ENCODE data around the gene CRISP2.
"Not testable (repeated sequence)": the region's sequence is repeated elsewhere in the genome, so short reads cannot be mapped to it uniquely, and the experiment has no call there.

CRISP2 gene

DNA sequence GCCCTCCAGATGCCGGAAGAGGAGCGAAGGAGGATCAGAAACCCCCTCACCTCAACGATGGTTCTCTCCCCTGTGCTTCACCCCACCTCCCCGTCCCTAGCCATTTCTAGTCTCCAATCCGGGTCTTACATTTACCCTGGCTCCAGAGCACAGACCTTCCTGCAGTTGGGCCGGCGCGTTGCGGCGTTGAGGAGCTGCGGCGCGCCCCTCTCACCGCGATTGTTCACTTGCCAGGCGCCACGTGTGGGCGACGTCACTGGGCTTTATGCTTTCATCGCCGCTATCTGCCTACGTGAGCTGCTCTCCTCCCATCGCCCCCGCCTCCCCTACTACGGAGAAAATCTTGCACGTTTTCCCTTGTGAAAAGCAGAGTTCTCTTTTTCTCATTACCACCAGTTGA lies at the start of gene CRISP2:
CRISP2 (minus strand) TSS at position 198 of the 400 bp plus-strand sequence. CDS start 4,347 bp downstream, outside the sequence.
- DNase-seq (ENCODE audit: low spot score): no peak

DNA sequence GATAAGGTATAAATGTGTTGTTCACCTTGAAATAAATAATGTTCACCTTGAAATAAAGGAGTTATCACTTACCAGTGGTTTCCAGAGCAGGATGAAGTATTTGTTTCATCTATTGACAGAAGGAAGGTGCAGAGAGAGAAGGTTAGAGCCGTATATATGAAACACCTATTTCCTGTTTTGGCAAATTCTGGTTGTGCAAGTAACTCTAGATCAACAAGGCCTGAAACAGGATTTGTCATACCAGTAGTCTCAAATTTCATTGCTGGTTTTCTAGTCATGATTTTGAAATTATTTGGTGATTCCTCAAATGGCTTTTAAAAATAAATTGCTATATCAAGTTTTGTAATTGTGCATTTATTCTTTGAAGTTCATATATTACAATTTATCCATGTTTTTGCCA lies 30.9 kb upstream of the CRISP2 start, which contains the start of gene CRISP3:
CRISP3 (minus strand) TSS at position 130 of the 400 bp plus-strand sequence; CDS start at position 109, 21 bp downstream.
- no peak for DNase-seq (ENCODE audit: low spot score)

DNA sequence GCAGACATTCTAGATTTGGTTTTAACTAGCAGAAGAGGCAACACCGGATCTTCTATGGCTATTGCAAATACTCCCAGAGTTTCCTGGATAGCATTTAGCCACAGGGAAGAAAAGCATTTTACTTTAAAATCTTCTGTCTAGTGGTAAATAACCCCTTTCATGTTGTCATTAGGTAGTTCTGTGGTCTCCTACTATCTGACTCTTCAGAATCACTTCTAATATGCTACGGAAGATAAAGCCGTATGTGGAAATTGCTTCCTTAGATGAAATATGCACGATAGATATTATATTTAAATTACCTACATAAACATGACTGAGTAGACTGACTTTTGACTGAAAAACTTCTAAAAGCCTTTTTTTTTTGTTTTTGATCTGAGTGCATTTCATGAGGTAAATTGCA lies 30.1 kb upstream of the CRISP2 start:
- no peak for DNase-seq (ENCODE audit: low spot score)

GRCh38 chr6:49739423-49739822 lies 26.1 kb upstream of the CRISP2 start:
- DNase-seq (ENCODE audit: low spot score): no peak

- no peak for DNase-seq (ENCODE audit: low spot score)
These were observed 22.7 kb upstream of the CRISP2 start for GRCh38 chr6:49736017-49736508.

GRCh38 chr6:49733680-49734079 lies 20.3 kb upstream of the CRISP2 start:
- no peak for DNase-seq (ENCODE audit: low spot score)

DNA sequence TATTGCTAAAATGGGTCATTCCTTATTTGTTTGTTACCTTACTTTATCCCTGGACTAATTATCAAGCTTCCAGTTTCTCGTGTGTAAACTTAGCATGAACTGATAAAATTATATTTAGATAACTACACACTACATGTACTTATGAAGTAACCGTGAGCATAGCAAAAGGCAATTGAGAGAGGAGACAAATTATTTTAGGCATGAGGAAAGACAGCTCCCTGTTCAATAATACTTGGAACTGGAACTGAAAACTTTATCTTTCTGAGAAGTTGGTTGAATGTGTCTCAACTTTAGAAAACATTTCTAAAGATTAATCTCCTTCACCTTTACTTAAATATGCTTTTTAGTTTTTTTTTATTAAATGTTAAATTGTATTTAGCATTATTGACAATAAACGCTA lies 19.4 kb upstream of the CRISP2 start:
- no peak for DNase-seq (ENCODE audit: low spot score)

GRCh38 chr6:49730251-49730650 lies 16.9 kb upstream of the CRISP2 start:
- no peak for DNase-seq (ENCODE audit: low spot score)

DNA sequence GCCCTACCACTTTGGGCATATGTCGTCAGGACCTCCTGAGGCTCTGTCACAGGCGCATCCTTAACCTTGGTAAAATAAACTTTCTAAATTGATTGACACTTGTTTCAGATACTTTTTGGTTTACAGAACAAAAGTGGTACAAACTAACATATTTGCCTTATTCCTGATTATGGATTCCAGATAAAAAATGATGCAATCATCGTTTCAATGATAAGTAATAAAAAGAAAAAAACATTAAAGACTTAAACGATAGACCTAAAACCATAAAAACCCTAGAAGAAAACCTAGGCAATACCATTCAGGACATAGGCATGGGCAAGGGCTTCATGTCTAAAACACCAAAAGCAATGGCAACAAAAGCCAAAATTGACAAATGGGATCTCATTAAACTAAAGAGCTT lies 10.6 kb upstream of the CRISP2 start:
- not testable (repeated sequence) for DNase-seq (ENCODE audit: low spot score)

DNA sequence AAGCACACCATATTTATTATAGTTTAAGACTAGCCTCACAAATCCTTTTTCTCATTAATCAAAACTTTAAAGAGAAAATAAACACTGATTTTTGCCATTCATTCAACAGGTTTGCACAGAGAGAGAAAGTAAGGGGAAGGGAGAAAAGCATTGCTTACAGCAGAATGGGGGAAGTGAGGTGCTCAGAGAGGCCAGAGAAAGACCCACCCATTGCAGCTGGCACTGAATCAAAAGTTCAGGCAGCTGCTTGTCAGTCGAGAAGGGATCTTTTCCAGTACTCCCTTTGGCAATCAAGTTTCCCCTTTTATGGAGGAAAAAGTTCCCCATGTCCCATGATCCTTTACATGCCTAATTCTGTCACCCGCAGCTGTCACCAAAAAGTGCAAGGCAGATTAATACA lies 8.0 kb upstream of the CRISP2 start:
- DNase-seq (ENCODE audit: low spot score): no peak

DNA sequence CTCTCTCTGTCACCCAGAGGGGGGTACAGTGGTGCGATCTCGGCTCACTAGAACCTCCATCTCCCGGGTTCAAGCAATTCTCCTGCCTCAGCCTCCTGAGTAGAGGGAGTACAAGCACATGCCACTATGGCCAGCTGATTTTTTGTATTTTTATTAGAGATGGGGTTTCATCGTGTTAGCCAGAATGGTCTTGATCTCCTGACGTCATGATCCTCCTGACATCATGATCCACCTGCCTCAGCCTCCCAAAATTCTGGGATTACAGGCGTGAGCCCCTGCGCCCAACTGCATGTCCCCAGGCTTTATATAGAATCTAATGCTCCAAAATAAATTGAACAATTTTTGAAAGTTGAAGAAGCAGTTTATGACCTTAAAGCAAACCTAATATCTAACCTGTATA lies 7.0 kb upstream of the CRISP2 start:
- DNase-seq (ENCODE audit: low spot score): no peak

- DNase-seq (ENCODE audit: low spot score): no peak
These were observed 14.9 kb downstream of the CRISP2 start for GRCh38 chr6:49698478-49698877.

GRCh38 chr6:49693512-49693911 lies 19.8 kb downstream of the CRISP2 start:
- DNase-seq (ENCODE audit: low spot score): no peak

DNA sequence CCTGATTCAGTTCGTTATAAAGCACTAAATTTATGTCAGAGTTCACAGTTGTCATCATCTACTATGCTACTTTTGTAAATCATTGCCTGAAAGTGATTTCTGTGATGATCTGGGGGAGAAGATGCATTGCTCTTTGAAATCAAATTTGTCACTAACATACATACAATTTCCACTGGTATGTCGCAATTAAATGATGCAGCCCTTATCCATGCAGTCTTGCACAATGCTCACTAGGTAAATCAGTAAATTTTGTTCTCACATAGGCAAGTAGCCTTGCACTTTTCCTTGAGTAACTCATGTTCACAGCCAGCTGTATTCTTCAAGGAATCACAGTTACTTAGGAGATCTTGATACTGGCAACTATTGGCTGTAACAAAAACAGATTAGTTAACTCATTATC lies 20.8 kb downstream of the CRISP2 start:
- DNase-seq (ENCODE audit: low spot score): no peak

- DNase-seq (ENCODE audit: low spot score): no peak
These were observed 36.6 kb downstream of the CRISP2 start for GRCh38 chr6:49676671-49677281.

DNA sequence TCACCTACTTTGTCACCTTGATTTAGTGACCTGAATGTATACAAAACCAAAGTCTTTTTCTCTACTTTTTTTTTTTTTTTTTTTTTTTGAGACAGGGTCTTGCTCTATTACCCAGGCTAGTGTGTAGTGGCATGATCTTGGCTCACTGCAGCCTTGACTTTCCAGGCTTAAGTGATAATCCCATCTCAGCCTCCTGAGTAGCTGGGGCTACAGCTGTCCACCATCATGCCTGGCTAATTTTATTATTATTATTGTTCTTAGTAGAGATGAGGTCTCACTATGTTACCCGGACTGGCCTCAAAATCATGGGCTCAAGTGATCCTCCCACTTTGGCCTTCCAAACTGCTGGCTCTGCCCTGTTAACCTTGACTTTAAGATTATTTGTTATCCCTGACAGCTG lies 37.5 kb downstream of the CRISP2 start:
- no peak for DNase-seq (ENCODE audit: low spot score)

DNA sequence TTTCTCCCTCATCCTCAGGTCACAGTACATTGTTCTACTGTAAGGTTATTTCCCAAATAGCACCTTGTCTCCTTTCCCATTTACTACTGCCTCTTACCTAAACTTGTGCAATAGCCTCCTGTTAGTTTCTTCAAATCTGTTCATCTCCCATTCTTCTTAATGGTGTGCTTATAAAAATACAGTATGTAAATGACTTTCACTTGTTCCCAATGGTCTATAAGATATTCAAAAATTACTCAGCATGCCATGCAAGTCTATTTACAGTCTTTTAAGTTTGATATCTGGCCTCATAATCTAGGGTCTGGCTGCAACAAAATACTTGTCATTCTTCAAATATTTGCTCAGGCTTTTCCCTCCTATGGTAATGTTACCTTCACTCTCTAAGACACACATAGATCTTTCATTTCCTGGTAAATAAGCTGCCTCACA lies 45.2 kb downstream of the CRISP2 start:
- no peak for DNase-seq (ENCODE audit: low spot score)

DNA sequence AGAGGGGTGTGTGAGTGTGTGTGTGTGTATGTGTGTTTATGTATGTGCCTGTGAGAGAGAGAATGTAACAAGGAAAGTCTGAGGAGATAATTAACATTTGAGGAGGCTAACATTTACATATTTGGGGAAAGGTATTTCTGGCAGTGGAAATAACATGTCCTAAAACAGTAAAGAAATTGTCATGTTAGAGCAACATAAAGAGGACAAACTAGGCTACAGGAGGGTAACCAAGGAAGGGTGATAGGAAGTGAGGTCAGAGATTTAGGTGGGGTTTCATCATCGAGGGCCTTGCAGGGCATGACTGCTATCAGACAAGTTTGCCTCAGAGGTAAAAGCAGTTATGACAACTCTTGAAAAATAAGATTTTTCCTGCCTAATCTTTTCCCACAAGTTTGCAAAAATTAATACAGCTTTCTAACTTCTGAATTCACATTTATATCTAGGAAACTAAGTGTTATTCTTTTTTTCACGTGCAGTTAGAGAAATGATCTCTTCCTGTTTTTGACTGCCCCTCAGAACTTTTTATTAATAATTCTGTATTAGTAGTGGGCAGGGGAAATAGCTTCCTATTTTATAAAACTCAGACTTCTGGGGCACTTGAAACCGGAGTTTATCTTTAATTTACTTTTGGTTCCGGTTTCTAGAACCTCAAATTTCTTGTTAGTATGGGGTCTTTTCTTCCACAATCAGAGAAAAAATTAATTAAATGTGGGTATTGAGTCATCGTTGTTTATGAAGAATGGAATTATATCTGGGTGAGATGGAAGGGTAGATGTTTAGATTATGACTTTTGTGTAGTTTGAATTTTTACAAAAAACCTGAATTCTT lies 46.2 kb downstream of the CRISP2 start:
- DNase-seq (ENCODE audit: low spot score): no peak

GRCh38 chr6:49666480-49666879 lies 46.9 kb downstream of the CRISP2 start:
- DNase-seq (ENCODE audit: low spot score): no peak

DNA sequence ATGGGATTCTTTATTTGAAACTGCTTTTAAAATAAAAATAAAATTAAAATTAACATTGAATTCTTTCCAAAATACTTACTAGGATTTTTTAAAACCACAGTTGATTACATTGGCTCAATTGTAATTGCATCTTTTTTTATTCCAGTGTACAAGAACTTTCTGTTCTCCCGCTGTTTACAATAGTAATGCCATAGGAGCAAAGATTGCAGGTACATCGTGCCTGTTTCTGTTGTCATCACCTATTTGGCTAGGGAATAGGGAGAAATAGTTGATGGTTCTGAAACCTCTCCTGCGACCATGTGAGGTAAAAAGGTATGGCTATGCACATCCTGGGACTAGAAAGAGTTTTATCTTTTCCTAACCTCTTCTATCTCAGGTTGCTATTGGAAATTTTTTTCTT lies 48.5 kb downstream of the CRISP2 start:
- DNase-seq (ENCODE audit: low spot score): no peak

GRCh38 chr6:49664054-49664453 lies 49.3 kb downstream of the CRISP2 start:
- DNase-seq (ENCODE audit: low spot score): not testable (repeated sequence)

- DNase-seq (ENCODE audit: low spot score): no peak
These were observed 50.5 kb downstream of the CRISP2 start for GRCh38 chr6:49662892-49663261.

- no peak for DNase-seq (ENCODE audit: low spot score)
These were observed 51.0 kb downstream of the CRISP2 start for GRCh38 chr6:49662231-49662891.

All from D341Med (cell line).